ENCODE data around the gene PRODH. TPM values are rescaled to one million over a fixed set of nuclear protein-coding genes. Genes with fewer than 3 reads are reported as not detected.
"Not testable (repeated sequence)": the region's sequence is repeated elsewhere in the genome, so short reads cannot be mapped to it uniquely, and the experiment has no call there.

The PRODH gene
- total and polyA plus RNA-seq, 10 donors = 0.55 to 4.0 (median 0.70) TPM; not detected in 3

- no peak overlapping the region for H3K4me3 ChIP-seq
- no peaks in the 10 kb centered on the region for H3K9me3 ChIP-seq
- no peaks in the 10 kb centered on the region for H3K36me3 ChIP-seq
- no peak for DNase-seq
- no peaks in the 10 kb centered on the region for H3K27me3 ChIP-seq (replicated peaks in 1 of 7)
- H3K27ac ChIP-seq = no peak overlapping the region
- WGBS, 5 donors = 57 to 100% (median 83%) methylated on average over 1 to 2 of the region's 8 CpGs; no CpG with 5 or more reads in 2 of the 5 donors
- intact Hi-C loops (cut with DNase I; ENCODE audit: low total_unique reads) = no loop called here
- no peaks in the 10 kb centered on the region for H3K4me1 ChIP-seq
- TF ChIP-seq POLR2AphosphoS5 (IDR thresholded peaks at IDR 0.05) (no peak), POLR2A (IDR thresholded peaks at IDR 0.05) (no peak), CTCF (IDR thresholded peaks at IDR 0.05 in 8 of 11, conservative IDR thresholded peaks at IDR 0.05 in 3 of 11) (no peak)
Measured at GRCh38 chr22:18888115-18888514, 48.0 kb downstream of the PRODH start.

- H3K4me3 ChIP-seq; H3K27ac ChIP-seq; H3K27me3 ChIP-seq (replicated peaks in 1 of 7); H3K9me3 ChIP-seq; H3K4me1 ChIP-seq; H3K36me3 ChIP-seq; intact Hi-C loops (cut with DNase I; ENCODE audit: low total_unique reads): not testable (repeated sequence)
- 78 to 86% (median 83%) methylated on average over 2 to 4 of the region's 4 CpGs for WGBS, 5 donors
- peak; percentile 20 for DNase-seq
Measured at GRCh38 chr22:18884465-18884864, 51.6 kb downstream of the PRODH start.

- H3K27me3 ChIP-seq (replicated peaks in 1 of 7); intact Hi-C loops (cut with DNase I; ENCODE audit: low total_unique reads); H3K4me3 ChIP-seq; H3K4me1 ChIP-seq; H3K36me3 ChIP-seq; H3K9me3 ChIP-seq; H3K27ac ChIP-seq: not testable (repeated sequence)
- 16 to 27% (median 20%) methylated on average over 2 to 3 of the region's 3 CpGs for WGBS, 5 donors
- DNase-seq = peak; percentile 75
Measured at GRCh38 chr22:18881260-18881659, 54.8 kb downstream of the PRODH start.

Other genes starting within 250 kb of the PRODH start
- gene DGCR6, start 30.0 kb downstream of the PRODH start, total RNA-seq = 1 to 10 TPM; 1.0 to 5.3 (median 1.8) TPM
- gene DGCR6, start 30.0 kb downstream of the PRODH start, polyA plus RNA-seq = 1 to 10 TPM in 2 of 3 donors, under 1 TPM in 1; 0.46 to 1.4 (median 1.0) TPM
- gene DGCR2, start 186.1 kb upstream of the PRODH start, total RNA-seq = 10 to 100 TPM; 40.4 to 60.7 (median 51.3) TPM
- 10 to 100 TPM in 2 of 3 donors, 1 to 10 TPM in 1; 9.5 to 26.0 (median 11.8) TPM for gene DGCR2, start 186.1 kb upstream of the PRODH start, polyA plus RNA-seq
- gene TSSK2, start 195.0 kb upstream of the PRODH start, total RNA-seq = not detected
- gene TSSK2, start 195.0 kb upstream of the PRODH start, polyA plus RNA-seq = under 1 TPM in 2 of 3 donors, not detected in 1; 0.03 to 0.06 TPM
- 10 to 100 TPM; 13.4 to 21.3 (median 16.4) TPM for gene ESS2, start 208.4 kb upstream of the PRODH start, total RNA-seq
- gene ESS2, start 208.4 kb upstream of the PRODH start, polyA plus RNA-seq = 10 to 100 TPM; 13.2 to 17.3 (median 16.9) TPM
- not detected for gene GSC2, start 214.0 kb upstream of the PRODH start, total RNA-seq
- not detected for gene GSC2, start 214.0 kb upstream of the PRODH start, polyA plus RNA-seq
- 10 to 100 TPM; 32.5 to 47.5 (median 36.0) TPM for gene SLC25A1, start 242.4 kb upstream of the PRODH start, total RNA-seq
- 10 to 100 TPM; 23.5 to 59.7 (median 26.1) TPM for gene SLC25A1, start 242.4 kb upstream of the PRODH start, polyA plus RNA-seq

Data from spleen (tissue), 11 donors.